Osteoblast (primary cell): ENCODE measurements around the gene SMARCB1. TPM values are rescaled to one million over a fixed set of nuclear protein-coding genes. Genes with fewer than 3 reads are reported as not detected.

Source experiments
- DNase-seq: peaks from one replicate; pipeline ENCODE4 v3.0.0; 2011; ENCODE audit warnings: low spot score, mixed read lengths; ENCODE audit not compliant: insufficient read length; ENCODE audit errors: missing footprints
- H2AFZ ChIP-seq: 2 replicates; pipeline ENCODE4 v1.6.0; 2011; ENCODE audit warnings: mild to moderate bottlenecking, low read length
- H3K27ac ChIP-seq: 2 replicates; pipeline ENCODE4 v1.5.1; 2011; ENCODE audit warnings: mild to moderate bottlenecking, low read depth, low read length, moderate library complexity
- H3K27me3 ChIP-seq: 2 replicates; pipeline ENCODE4 v1.6.0; 2012; ENCODE audit warnings: mild to moderate bottlenecking, control low read depth, inconsistent platforms, low read length, moderate library complexity; ENCODE audit not compliant: insufficient read depth
- H3K36me3 ChIP-seq: 2 replicates; pipeline ENCODE4 v1.5.1; 2011; ENCODE audit warnings: mild to moderate bottlenecking, low read length, control low read depth, moderate library complexity; ENCODE audit not compliant: insufficient read depth
- H3K4me1 ChIP-seq: 2 replicates; pipeline ENCODE4 v1.5.1; 2011; ENCODE audit warnings: mild to moderate bottlenecking, low read length, control low read depth, moderate library complexity; ENCODE audit not compliant: insufficient read depth
- H3K4me2 ChIP-seq: 2 replicates; pipeline ENCODE4 v1.6.0; 2011; ENCODE audit warnings: mild to moderate bottlenecking, low read length; ENCODE audit not compliant: insufficient read depth
- H3K4me3 ChIP-seq: fragments of 200-600 bp; sonication (generic); 3 replicates; pipeline ENCODE4 v1.5.1; 2012; ENCODE audit warnings: mild to moderate bottlenecking, low read length, inconsistent platforms; ENCODE audit not compliant: insufficient read depth
- H3K79me2 ChIP-seq: 2 replicates; pipeline ENCODE4 v1.6.0; 2012; ENCODE audit warnings: mild to moderate bottlenecking, low read length, control low read depth, inconsistent platforms; ENCODE audit not compliant: insufficient read depth
- H3K9me3 ChIP-seq: 2 replicates; pipeline ENCODE4 v1.5.1; 2011; ENCODE audit warnings: low read depth, low read length, control low read depth
- H4K20me1 ChIP-seq: 2 replicates; pipeline ENCODE4 v1.6.0; 2012; ENCODE audit warnings: mild to moderate bottlenecking, low read length, control low read depth; ENCODE audit not compliant: insufficient read depth
- CTCF ChIP-seq: IDR thresholded peaks from 2 replicates; pipeline ENCODE4 v1.5.1; 2011; ENCODE audit warnings: mild to moderate bottlenecking, low read depth, low read length, moderate library complexity; ENCODE audit errors: extremely low read depth
- total RNA-seq: library from RNA; depleted of rRNA; stranded (reverse); fragments of >200 nt; gene quantifications from 2 replicates; pipeline ENCODE4 v1.2.3, GENCODE V29; 2012

SMARCB1 gene
- total RNA-seq, 1 donor: 49.2 TPM

GRCh38 chr22:23783265-23784150 lies 3.3 kb upstream of the SMARCB1 start:
- peaks cover 16% of the 10 kb centered on the region for H3K79me2 ChIP-seq
- H3K36me3 ChIP-seq: no peaks in the 10 kb centered on the region
- no peak overlapping the region for H2AFZ ChIP-seq
- DNase-seq: peak; percentile 39
- no peaks in the 10 kb centered on the region for H3K9me3 ChIP-seq
- H3K4me2 ChIP-seq: no peak overlapping the region
- no peaks in the 10 kb centered on the region for H3K27me3 ChIP-seq
- no peak overlapping the region for H3K27ac ChIP-seq
- peaks cover 12% of the 10 kb centered on the region for H4K20me1 ChIP-seq
- H3K4me1 ChIP-seq: peaks cover 39% of the 10 kb centered on the region
- H3K4me3 ChIP-seq: no peak overlapping the region
- no peak for TF ChIP-seq CTCF

GRCh38 chr22:23784215-23784732 lies 2.5 kb upstream of the SMARCB1 start:
- H4K20me1 ChIP-seq: peaks cover 20% of the 10 kb centered on the region
- no peak for TF ChIP-seq CTCF
- no peak overlapping the region for H3K27ac ChIP-seq
- H3K27me3 ChIP-seq: no peaks in the 10 kb centered on the region
- H3K4me2 ChIP-seq: peak overlapping the region; percentile 60
- peak; percentile 94 for DNase-seq
- no peaks in the 10 kb centered on the region for H3K36me3 ChIP-seq
- no peak overlapping the region for H2AFZ ChIP-seq
- H3K79me2 ChIP-seq: peaks cover 23% of the 10 kb centered on the region
- no peak overlapping the region for H3K4me3 ChIP-seq
- no peaks in the 10 kb centered on the region for H3K9me3 ChIP-seq
- H3K4me1 ChIP-seq: peaks cover 42% of the 10 kb centered on the region

GRCh38 chr22:23786261-23786710 lies 480 bp upstream of the SMARCB1 start:
- H3K27me3 ChIP-seq: no peaks in the 10 kb centered on the region
- H3K79me2 ChIP-seq: peaks cover 43% of the 10 kb centered on the region
- H3K4me1 ChIP-seq: peaks cover 48% of the 10 kb centered on the region
- peaks cover 2% of the 10 kb centered on the region for H3K36me3 ChIP-seq
- H3K9me3 ChIP-seq: no peaks in the 10 kb centered on the region
- DNase-seq: peak; percentile 36
- peaks cover 34% of the 10 kb centered on the region for H4K20me1 ChIP-seq
- peak overlapping the region; percentile 90 for H3K4me2 ChIP-seq
- no peak for TF ChIP-seq CTCF
- H3K27ac ChIP-seq: peak overlapping the region; percentile 94
- H3K4me3 ChIP-seq: peak overlapping the region; percentile 85
- H2AFZ ChIP-seq: peak overlapping the region; percentile 84

GRCh38 chr22:23787600-23787896 lies 782 bp downstream of the SMARCB1 start:
- peak overlapping the region; percentile 90 for H3K4me2 ChIP-seq
- peak overlapping the region; percentile 85 for H3K4me3 ChIP-seq
- H2AFZ ChIP-seq: peak overlapping the region; percentile 44
- DNase-seq: no peak
- peaks cover 46% of the 10 kb centered on the region for H4K20me1 ChIP-seq
- H3K27ac ChIP-seq: peak overlapping the region; percentile 94
- peaks cover 14% of the 10 kb centered on the region for H3K36me3 ChIP-seq
- H3K9me3 ChIP-seq: no peaks in the 10 kb centered on the region
- TF ChIP-seq CTCF: no peak
- peaks cover 41% of the 10 kb centered on the region for H3K4me1 ChIP-seq
- no peaks in the 10 kb centered on the region for H3K27me3 ChIP-seq
- H3K79me2 ChIP-seq: peaks cover 55% of the 10 kb centered on the region
